ENCODE measurements around the gene TPGS2. TPM values are rescaled to one million over a fixed set of nuclear protein-coding genes. Genes with fewer than 3 reads are reported as not detected.
"Not testable (repeated sequence)": the region's sequence is repeated elsewhere in the genome, so short reads cannot be mapped to it uniquely, and the experiment has no call there.

TPGS2 gene
- total RNA-seq, 1 experiment from 2014 or later = 40.9 TPM

DNA sequence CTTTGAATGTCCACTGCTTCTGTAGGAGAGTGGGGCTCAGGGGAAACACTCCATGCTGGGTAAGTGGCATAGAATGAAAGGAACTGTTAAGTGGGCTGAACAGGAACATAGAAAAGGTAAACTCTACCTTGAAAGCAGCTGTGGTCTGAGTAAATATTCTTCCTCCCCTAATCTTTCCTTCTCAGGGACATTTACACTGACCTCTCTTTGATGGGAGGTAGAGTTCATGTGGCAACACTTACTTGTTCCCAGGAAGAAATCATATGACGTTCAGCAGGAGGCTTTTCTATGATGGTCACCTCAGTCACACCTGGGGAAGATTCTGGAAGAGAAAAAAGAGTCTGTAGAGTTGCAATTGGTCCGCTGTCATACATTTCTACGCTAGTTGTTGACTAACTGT lies 10.2 kb downstream of the TPGS2 start:
- CTCF ChIA-PET = interaction anchor here (0.7 to 5.5 kb wide), 5 partner anchors 7 to 130 kb away, joined by 3 to 35 read pairs (median 4); no protein-coding TSS in a partner anchor
- Mint-ChIP-seq H3K27me3 (ENCODE audit: insufficient read depth, unreplicated experiment) (no peaks in the 10 kb centered on the region), H3K27ac (ENCODE audit: low read depth, unreplicated experiment) (no peak overlapping the region), H3K9me3 (ENCODE audit: unreplicated experiment) (no peaks in the 10 kb centered on the region), H3K4me1 (ENCODE audit: insufficient read depth, unreplicated experiment) (no peaks in the 10 kb centered on the region), H3K4me3 (ENCODE audit: unreplicated experiment) (no peak overlapping the region), H3K36me3 (ENCODE audit: insufficient read depth, unreplicated experiment) (peaks cover 26% of the 10 kb centered on the region)
- no TSS peak for BruUV-seq (replicated peaks)
- TF ChIP-seq, protein P1, sequence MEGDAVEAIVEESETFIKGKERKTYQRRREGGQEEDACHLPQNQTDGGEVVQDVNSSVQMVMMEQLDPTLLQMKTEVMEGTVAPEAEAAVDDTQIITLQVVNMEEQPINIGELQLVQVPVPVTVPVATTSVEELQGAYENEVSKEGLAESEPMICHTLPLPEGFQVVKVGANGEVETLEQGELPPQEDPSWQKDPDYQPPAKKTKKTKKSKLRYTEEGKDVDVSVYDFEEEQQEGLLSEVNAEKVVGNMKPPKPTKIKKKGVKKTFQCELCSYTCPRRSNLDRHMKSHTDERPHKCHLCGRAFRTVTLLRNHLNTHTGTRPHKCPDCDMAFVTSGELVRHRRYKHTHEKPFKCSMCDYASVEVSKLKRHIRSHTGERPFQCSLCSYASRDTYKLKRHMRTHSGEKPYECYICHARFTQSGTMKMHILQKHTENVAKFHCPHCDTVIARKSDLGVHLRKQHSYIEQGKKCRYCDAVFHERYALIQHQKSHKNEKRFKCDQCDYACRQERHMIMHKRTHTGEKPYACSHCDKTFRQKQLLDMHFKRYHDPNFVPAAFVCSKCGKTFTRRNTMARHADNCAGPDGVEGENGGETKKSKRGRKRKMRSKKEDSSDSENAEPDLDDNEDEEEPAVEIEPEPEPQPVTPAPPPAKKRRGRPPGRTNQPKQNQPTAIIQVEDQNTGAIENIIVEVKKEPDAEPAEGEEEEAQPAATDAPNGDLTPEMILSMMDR (IDR thresholded peaks at IDR 0.05; ENCODE audit: unreplicated experiment) = no peak
- POLR2A ChIA-PET = interaction anchor here (1.7 kb wide), 1 partner anchor 10 kb away, joined by 5 read pairs; the partner anchor contains the start of genes KIAA1328 and TPGS2
- DNase-seq (ENCODE audit: unreplicated experiment) = no peak
- intact Hi-C loops (cut with micrococcal nuclease) = no loop called here

DNA sequence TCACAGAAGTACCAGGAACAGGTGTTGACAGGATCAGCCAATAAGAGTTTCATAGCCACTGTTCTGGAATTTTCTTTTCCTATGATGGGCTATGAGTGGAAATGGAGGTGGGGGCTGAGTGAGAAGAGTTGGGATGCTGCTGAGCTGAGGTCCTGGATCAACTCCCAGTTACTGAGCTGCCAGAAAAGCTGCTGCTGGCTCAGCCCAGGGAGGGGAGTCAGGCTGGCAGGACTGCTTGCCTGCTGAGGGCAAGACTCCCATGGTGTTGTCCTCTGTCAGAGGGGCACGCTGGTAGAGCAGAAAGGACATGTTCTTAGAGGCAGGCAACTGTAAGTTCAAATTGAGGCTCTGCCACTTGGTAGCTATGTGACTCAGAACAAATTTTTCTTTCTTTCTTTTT lies 11.8 kb downstream of the TPGS2 start:
- POLR2A ChIA-PET = no interaction called here
- CTCF ChIA-PET = interaction anchor here (0.6 to 1.6 kb wide), 2 partner anchors 10 to 129 kb away, joined by 3 to 5 read pairs; no protein-coding TSS in a partner anchor

DNA sequence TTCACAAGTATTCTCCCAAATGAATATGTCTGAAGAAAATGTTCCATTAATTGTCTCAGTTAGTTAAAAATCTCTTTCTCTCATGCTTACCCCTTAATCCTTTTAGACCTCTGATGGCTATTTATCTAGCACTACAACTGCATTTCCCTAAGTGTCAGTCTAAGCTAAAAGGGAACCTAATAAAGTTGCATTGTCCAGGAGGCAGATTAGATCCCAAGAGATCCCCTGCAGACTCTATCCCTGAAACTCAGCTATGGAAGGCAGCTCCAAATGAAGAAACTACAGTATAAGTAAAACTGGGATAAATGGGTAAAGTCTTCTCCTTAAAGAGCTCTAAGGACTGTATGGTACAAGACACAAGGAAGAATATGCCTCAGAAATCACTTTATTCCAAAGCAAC lies 12.7 kb downstream of the TPGS2 start:
- H3K9me3 Mint-ChIP-seq (ENCODE audit: unreplicated experiment); POLR2A ChIA-PET; H3K4me1 Mint-ChIP-seq (ENCODE audit: insufficient read depth, unreplicated experiment); H3K27ac Mint-ChIP-seq (ENCODE audit: low read depth, unreplicated experiment); H3K4me3 Mint-ChIP-seq (ENCODE audit: unreplicated experiment); DNase-seq (ENCODE audit: unreplicated experiment); H3K27me3 Mint-ChIP-seq (ENCODE audit: insufficient read depth, unreplicated experiment); BruUV-seq (replicated peaks); intact Hi-C loops (cut with micrococcal nuclease): not testable (repeated sequence)
- CTCF ChIA-PET = interaction anchor here (0.6 to 1.6 kb wide), 2 partner anchors 34 to 128 kb away, joined by 3 to 5 read pairs; no protein-coding TSS in a partner anchor
- peaks cover 35% of the 10 kb centered on the region for H3K36me3 Mint-ChIP-seq (ENCODE audit: insufficient read depth, unreplicated experiment)

More for the DNA sequence above, 11.8 kb downstream of the TPGS2 start:
- Mint-ChIP-seq H3K4me3 (ENCODE audit: unreplicated experiment) (no peak overlapping the region), H3K27me3 (ENCODE audit: insufficient read depth, unreplicated experiment) (no peaks in the 10 kb centered on the region), H3K36me3 (ENCODE audit: insufficient read depth, unreplicated experiment) (peaks cover 35% of the 10 kb centered on the region), H3K4me1 (ENCODE audit: insufficient read depth, unreplicated experiment) (no peaks in the 10 kb centered on the region), H3K27ac (ENCODE audit: low read depth, unreplicated experiment) (no peak overlapping the region), H3K9me3 (ENCODE audit: unreplicated experiment) (no peaks in the 10 kb centered on the region)
- BruUV-seq (replicated peaks) = no TSS peak
- TF ChIP-seq, protein P1 (IDR thresholded peaks at IDR 0.05; ENCODE audit: unreplicated experiment) = no peak
- intact Hi-C loops (cut with micrococcal nuclease) = no loop called here
- DNase-seq (ENCODE audit: unreplicated experiment) = no peak

DNA sequence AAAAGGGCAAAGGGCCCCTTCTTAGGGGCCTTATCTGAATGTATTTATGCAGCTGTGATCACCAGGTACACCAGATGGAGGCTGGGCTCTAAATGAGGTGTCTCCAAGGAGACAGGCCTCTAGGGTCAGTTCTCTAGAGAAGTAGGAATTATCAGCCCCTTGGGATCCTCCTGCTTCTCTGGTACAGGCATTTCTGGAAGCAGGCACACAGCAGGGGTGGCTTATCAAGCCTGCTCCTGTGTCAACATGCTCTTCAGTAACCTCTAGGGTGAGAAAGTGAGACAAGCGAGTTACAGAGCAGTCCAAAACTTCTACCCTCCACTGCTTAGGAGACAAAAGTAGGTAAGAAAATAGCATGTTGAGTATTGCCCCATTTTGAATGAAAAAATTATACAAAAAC lies 13.8 kb downstream of the TPGS2 start:
- Mint-ChIP-seq H3K4me3 (ENCODE audit: unreplicated experiment) (no peak overlapping the region), H3K36me3 (ENCODE audit: insufficient read depth, unreplicated experiment) (peaks cover 35% of the 10 kb centered on the region), H3K4me1 (ENCODE audit: insufficient read depth, unreplicated experiment) (no peaks in the 10 kb centered on the region), H3K27ac (ENCODE audit: low read depth, unreplicated experiment) (no peak overlapping the region), H3K9me3 (ENCODE audit: unreplicated experiment) (no peaks in the 10 kb centered on the region), H3K27me3 (ENCODE audit: insufficient read depth, unreplicated experiment) (no peaks in the 10 kb centered on the region)
- BruUV-seq (replicated peaks) = no TSS peak
- TF ChIP-seq, protein P1 (IDR thresholded peaks at IDR 0.05; ENCODE audit: unreplicated experiment) = no peak
- intact Hi-C loops (cut with micrococcal nuclease) = no loop called here
- ChIA-PET POLR2A (interaction anchor here (0.6 kb wide), 1 partner anchor 9 kb away, joined by 4 read pairs; no protein-coding TSS in a partner anchor), CTCF (interaction anchor here (0.7 to 1.4 kb wide), 2 partner anchors 17 to 127 kb away, joined by 3 to 6 read pairs; no protein-coding TSS in a partner anchor)
- no peak for DNase-seq (ENCODE audit: unreplicated experiment)

Measured in MCF 10A (cell line).